Measurements from ENCODE around the gene KCNK3.

Gene KCNK3

DNA sequence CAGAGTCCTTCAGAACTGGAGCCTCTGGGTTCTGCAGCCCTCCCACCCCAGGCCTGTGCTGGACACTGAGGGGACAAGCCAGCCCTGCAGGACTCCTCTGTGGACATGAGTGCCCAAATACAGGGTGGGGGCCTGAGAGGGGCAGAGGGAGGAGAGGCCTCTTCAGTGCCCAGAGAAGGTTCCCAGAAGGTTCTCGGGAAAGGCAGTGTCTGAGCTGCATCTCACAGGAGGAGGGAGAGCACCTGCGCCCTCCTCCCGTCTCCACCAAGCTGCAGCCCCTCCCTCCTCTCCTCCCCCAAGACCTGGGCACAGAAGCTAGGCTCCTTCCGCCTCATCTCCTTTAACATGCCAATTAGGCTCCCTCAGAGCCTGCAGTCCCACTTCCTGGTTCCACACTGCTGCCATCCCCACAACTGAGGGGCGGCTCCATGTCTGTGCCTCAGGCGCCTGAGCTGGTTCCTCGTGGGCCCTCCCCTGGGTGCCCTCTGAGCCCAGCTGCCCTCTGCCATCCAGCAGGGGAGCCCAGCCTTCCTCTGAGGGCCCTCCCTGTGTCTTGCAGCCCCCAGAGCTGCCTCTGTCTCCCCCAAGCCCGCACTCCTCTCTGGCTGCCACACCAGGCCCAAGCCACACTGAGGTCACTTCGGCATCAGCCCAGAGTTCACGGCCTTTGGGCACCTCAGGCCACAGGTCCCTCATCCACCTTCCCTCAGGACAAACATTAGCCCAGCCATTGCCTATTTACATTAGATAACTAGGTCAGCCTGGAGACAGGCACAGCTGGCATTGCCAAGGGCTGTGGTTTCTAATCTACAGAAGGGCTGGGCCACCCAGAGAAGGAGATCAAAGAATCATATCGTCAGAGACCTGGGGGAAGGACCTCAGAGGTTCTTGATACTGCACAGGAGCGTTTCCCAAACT lies 28.9 kb downstream of the KCNK3 start:
- DNase-seq = no peak
- H3K4me3 ChIP-seq (ENCODE audit: low read depth, low read length) = no peak overlapping the region
- H3K4me1 ChIP-seq = peaks cover 48% of the 10 kb centered on the region
- no peaks in the 10 kb centered on the region for H3K9me3 ChIP-seq
- no peaks in the 10 kb centered on the region for H3K36me3 ChIP-seq
- TF ChIP-seq, protein P1, sequence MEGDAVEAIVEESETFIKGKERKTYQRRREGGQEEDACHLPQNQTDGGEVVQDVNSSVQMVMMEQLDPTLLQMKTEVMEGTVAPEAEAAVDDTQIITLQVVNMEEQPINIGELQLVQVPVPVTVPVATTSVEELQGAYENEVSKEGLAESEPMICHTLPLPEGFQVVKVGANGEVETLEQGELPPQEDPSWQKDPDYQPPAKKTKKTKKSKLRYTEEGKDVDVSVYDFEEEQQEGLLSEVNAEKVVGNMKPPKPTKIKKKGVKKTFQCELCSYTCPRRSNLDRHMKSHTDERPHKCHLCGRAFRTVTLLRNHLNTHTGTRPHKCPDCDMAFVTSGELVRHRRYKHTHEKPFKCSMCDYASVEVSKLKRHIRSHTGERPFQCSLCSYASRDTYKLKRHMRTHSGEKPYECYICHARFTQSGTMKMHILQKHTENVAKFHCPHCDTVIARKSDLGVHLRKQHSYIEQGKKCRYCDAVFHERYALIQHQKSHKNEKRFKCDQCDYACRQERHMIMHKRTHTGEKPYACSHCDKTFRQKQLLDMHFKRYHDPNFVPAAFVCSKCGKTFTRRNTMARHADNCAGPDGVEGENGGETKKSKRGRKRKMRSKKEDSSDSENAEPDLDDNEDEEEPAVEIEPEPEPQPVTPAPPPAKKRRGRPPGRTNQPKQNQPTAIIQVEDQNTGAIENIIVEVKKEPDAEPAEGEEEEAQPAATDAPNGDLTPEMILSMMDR (IDR thresholded peaks at IDR 0.05; ENCODE audit: low read depth, low read length) = no peak
- H3K27me3 ChIP-seq = no peaks in the 10 kb centered on the region

GRCh38 chr2:26722328-26722727 lies 29.8 kb downstream of the KCNK3 start:
- Histone ChIP-seq H3K27me3 (no peaks in the 10 kb centered on the region), H3K9me3 (no peaks in the 10 kb centered on the region), H3K4me1 (peaks cover 45% of the 10 kb centered on the region), H3K4me3 (ENCODE audit: low read depth, low read length) (no peak overlapping the region), H3K36me3 (peaks cover 5% of the 10 kb centered on the region)
- TF ChIP-seq, protein P1 (IDR thresholded peaks at IDR 0.05; ENCODE audit: low read depth, low read length) = no peak
- no peak for DNase-seq

GRCh38 chr2:26722911-26723310 lies 30.4 kb downstream of the KCNK3 start:
- peaks cover 45% of the 10 kb centered on the region for H3K4me1 ChIP-seq
- TF ChIP-seq, protein P1 (IDR thresholded peaks at IDR 0.05; ENCODE audit: low read depth, low read length) = no peak
- H3K27me3 ChIP-seq = no peaks in the 10 kb centered on the region
- no peaks in the 10 kb centered on the region for H3K9me3 ChIP-seq
- no peak overlapping the region for H3K4me3 ChIP-seq (ENCODE audit: low read depth, low read length)
- no peak for DNase-seq
- H3K36me3 ChIP-seq = peaks cover 11% of the 10 kb centered on the region

GRCh38 chr2:26723475-26723874 lies 31.0 kb downstream of the KCNK3 start:
- DNase-seq = no peak
- no peaks in the 10 kb centered on the region for H3K9me3 ChIP-seq
- peaks cover 45% of the 10 kb centered on the region for H3K4me1 ChIP-seq
- H3K27me3 ChIP-seq = no peaks in the 10 kb centered on the region
- TF ChIP-seq, protein P1 (IDR thresholded peaks at IDR 0.05; ENCODE audit: low read depth, low read length) = no peak
- H3K36me3 ChIP-seq = peaks cover 17% of the 10 kb centered on the region
- H3K4me3 ChIP-seq (ENCODE audit: low read depth, low read length) = no peak overlapping the region

- no peaks in the 10 kb centered on the region for H3K27me3 ChIP-seq
- H3K4me1 ChIP-seq = peaks cover 45% of the 10 kb centered on the region
- no peak overlapping the region for H3K4me3 ChIP-seq (ENCODE audit: low read depth, low read length)
- peaks cover 17% of the 10 kb centered on the region for H3K36me3 ChIP-seq
- TF ChIP-seq, protein P1 (IDR thresholded peaks at IDR 0.05; ENCODE audit: low read depth, low read length) = no peak
- DNase-seq = peak; percentile 66
- no peaks in the 10 kb centered on the region for H3K9me3 ChIP-seq
These were observed 31.6 kb downstream of the KCNK3 start for GRCh38 chr2:26723991-26724750.
